ENCODE measurements around the gene DVL1.

Gene DVL1

DNA sequence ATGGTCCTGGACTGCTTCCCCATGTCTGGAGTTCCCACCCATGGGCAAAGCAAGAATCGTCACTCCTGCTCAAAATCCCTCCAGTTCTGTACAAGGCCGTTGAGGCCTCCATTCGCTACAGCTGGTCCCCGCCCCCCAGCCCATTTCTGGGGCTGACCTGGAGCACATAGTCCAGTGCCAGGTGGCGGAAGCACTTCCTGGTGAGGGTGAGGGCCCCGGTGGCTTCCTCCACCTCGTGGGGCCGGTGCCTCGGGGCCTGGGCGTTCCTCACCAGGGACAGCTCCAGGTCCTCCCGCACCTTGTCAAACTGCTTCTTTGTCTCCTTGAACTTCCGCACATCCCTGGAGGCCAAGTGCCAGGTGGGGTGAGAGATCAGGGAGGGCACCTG lies 48.9 kb downstream of the DVL1 start:
- TF ChIP-seq, protein P1, sequence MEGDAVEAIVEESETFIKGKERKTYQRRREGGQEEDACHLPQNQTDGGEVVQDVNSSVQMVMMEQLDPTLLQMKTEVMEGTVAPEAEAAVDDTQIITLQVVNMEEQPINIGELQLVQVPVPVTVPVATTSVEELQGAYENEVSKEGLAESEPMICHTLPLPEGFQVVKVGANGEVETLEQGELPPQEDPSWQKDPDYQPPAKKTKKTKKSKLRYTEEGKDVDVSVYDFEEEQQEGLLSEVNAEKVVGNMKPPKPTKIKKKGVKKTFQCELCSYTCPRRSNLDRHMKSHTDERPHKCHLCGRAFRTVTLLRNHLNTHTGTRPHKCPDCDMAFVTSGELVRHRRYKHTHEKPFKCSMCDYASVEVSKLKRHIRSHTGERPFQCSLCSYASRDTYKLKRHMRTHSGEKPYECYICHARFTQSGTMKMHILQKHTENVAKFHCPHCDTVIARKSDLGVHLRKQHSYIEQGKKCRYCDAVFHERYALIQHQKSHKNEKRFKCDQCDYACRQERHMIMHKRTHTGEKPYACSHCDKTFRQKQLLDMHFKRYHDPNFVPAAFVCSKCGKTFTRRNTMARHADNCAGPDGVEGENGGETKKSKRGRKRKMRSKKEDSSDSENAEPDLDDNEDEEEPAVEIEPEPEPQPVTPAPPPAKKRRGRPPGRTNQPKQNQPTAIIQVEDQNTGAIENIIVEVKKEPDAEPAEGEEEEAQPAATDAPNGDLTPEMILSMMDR (IDR thresholded peaks at IDR 0.05; ENCODE audit: insufficient read depth, low read depth, low read length, missing control alignments), result no peak
- H3K4me3 ChIP-seq (ENCODE audit: low read depth, low read length), result no peak overlapping the region
- no peak for DNase-seq (ENCODE audit: low read depth)

DNA sequence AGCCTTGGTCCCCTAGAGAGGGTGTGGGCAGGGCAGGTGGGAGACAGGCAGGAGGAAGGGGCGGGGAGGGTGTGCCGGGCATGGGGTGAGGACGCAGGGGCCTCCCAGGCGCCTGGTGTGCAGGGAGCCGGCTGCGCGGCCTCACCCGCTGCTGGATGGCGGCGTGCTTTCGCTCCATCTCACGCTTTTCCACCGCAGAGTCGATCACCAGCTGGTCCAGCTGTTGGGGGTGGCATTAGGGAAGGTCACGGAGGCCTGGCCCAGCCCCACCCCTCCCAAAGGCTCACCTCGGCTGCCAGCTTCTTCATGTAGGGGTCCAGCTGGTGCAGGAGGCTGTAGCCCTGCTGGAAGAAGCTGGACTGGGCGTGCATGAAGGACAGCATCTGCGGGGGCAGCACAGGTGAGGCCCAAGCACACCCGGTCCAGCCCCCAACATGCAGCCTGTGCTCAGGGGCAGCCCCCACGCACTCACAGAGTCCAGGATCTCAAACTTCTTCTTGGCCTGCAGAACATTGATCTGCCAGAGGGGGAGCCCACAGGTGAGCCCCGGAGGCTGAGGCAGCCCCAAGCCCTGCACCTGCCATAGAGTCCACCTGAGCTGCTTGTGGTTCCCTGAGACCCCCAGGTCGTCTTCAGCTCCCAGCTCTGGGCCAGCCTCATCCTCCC lies 49.4 kb downstream of the DVL1 start:
- no peak overlapping the region for H3K4me3 ChIP-seq (ENCODE audit: low read depth, low read length)
- DNase-seq (ENCODE audit: low read depth), result peak; percentile 43
- TF ChIP-seq, protein P1 (IDR thresholded peaks at IDR 0.05; ENCODE audit: insufficient read depth, low read depth, low read length, missing control alignments), result peak; percentile 56

DNA sequence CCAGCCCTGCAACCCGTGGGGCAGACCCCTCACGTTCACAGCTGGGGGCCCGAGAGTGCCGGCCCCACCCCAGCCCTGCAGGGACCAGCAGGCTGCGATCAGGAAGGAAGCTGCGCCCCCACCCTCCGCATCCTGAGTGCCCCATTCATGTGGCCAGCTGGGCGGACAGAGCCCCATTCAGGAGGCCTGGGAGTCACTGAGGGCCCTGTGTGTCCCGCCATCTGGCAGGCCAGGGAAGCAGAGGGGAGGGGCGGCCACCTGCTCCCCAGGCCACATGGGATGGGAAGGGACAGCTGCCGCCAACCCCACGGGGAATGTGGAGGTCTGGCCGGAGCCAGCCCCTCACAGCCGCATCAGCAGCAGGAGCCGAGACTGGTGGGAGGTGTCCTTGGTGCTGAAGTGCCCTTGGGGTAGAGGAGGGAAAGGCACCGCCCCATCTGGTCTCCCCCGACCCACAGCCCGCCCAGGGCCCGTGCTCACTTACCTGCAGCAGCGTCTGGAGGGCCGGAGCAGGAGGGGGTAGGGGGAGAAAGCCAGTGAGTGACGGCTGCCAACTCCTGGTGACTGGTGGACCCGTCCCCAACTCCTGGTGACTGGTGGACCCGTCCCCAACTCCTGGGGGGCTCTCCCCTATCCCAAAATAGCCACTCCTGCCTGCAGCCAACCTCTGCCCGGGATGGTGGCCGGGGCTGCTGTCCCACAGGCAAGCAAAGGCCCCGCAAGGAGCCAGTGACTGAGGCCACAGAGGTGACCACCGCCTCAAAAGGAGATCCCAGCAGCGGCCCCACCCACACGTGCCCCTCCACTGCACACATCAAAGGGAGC lies 50.1 kb downstream of the DVL1 start:
- no peak for DNase-seq (ENCODE audit: low read depth)
- no peak overlapping the region for H3K4me3 ChIP-seq (ENCODE audit: low read depth, low read length)
- TF ChIP-seq, protein P1 (IDR thresholded peaks at IDR 0.05; ENCODE audit: insufficient read depth, low read depth, low read length, missing control alignments), result no peak

DNA sequence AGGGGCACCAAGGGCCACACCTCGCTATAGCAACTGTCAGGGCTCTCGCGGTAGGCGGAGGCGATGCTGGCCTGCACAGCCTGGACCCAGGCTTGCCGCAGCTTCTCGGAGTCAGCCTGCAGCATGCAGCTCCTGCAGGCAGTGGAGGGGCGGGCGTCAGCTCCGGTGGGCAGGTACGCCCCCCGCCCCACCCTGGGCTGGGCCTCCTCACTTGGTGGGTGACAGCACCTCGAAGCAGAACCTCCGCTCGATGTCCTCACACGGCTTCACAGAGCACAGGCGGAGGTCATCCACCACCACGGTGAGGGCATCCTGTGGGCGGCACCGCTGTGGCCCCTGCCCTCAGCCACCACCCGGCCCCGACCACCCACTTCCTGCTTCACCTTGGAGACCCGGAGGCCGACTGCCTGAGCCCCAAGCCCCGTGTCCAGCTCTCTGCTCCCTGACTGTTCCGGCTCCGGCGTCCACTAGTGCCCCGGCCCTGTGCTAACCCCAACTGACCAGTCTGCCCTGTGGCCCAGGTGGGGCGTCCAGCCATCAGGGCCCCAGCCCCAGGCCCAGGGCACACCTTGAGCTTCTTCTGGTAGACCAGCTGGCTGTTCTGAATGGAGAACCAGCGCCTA lies 51.3 kb downstream of the DVL1 start:
- no peak for DNase-seq (ENCODE audit: low read depth)
- TF ChIP-seq, protein P1 (IDR thresholded peaks at IDR 0.05; ENCODE audit: insufficient read depth, low read depth, low read length, missing control alignments), result no peak
- H3K4me3 ChIP-seq (ENCODE audit: low read depth, low read length), result no peak overlapping the region

DNA sequence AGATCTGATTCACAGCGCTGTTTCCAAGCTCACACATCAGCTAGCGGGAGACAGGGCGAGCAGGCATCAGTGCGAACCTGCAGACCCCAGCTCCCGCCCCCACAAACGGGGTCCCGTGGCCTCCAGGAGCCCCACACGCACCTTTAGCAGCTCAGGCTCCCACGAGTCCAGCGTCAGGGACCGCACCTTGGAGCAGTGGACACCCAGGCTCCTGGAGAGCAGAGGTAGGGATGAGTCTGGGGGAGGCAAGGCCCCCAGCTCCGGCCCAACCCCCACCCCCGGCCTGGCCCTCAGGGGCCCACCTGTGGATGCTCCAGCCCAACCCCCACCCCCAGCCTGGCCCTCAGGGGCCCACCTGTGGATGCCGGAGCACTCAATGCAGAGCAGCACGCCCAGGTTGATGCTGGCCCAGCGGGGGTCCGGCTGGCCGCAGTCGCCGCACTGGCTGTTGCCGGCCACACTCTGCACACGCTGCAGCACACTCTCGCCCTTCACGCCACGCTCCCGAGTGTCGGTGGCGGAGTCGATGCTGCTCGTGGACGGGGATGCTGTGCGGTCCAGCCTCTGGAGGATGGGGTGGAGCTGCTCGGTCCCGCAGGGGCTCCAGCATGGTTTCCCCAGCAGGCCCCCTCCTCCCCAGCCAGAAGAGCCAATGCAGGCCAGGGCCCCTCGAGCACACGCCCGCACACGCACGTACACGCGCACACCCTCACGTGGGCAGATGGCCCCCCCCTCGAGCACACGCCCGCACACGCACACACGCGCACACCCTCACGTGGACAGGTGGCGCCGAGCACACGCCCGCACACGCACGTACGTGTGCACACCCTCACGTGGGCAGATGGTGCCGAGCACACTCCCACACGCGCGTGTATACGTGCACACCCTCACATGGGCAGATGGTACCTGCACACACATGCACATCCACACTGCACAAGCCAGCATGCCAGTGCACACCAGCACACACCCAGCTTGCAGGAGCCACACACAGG lies 52.9 kb downstream of the DVL1 start:
- TF ChIP-seq, protein P1 (IDR thresholded peaks at IDR 0.05; ENCODE audit: insufficient read depth, low read depth, low read length, missing control alignments), result no peak
- no peak for DNase-seq (ENCODE audit: low read depth)
- no peak overlapping the region for H3K4me3 ChIP-seq (ENCODE audit: low read depth, low read length)
